Measurements from ENCODE around the gene MCL1. TPM values are rescaled to one million over a fixed set of nuclear protein-coding genes. Genes with fewer than 3 reads are reported as not detected.
"Not testable (repeated sequence)": the region's sequence is repeated elsewhere in the genome, so short reads cannot be mapped to it uniquely, and the experiment has no call there.

MCL1 gene
- total RNA-seq, 1 donor from 2014 or later, result 186 TPM

- not testable (repeated sequence) for DNase-seq (ENCODE audit: low read depth)
These were observed 5.8 kb downstream of the MCL1 start for GRCh38 chr1:150573648-150574071.

GRCh38 chr1:150572918-150573647, 6.3 kb downstream of the MCL1 start:
- DNase-seq (ENCODE audit: low read depth), result peak; percentile 19

GRCh38 chr1:150568594-150568966, 10.8 kb downstream of the MCL1 start:
- DNase-seq (ENCODE audit: low read depth), result no peak

- DNase-seq (ENCODE audit: low read depth), result peak; percentile 95
These were observed 11.5 kb downstream of the MCL1 start for GRCh38 chr1:150567717-150568593.

- no peak for DNase-seq (ENCODE audit: low read depth)
These were observed 12.1 kb downstream of the MCL1 start for GRCh38 chr1:150567341-150567716.

GRCh38 chr1:150566589-150567340, 12.6 kb downstream of the MCL1 start:
- no peak for DNase-seq (ENCODE audit: low read depth)

- not testable (repeated sequence) for DNase-seq (ENCODE audit: low read depth)
These were observed 14.0 kb downstream of the MCL1 start for GRCh38 chr1:150565240-150565991.

GRCh38 chr1:150564051-150564991, 15.1 kb downstream of the MCL1 start:
- peak; percentile 53 for DNase-seq (ENCODE audit: low read depth)

- peak; percentile 68 for DNase-seq (ENCODE audit: low read depth)
These were observed 15.9 kb downstream of the MCL1 start for GRCh38 chr1:150563340-150564038.

GRCh38 chr1:150562446-150563339, 16.7 kb downstream of the MCL1 start:
- peak; percentile 78 for DNase-seq (ENCODE audit: low read depth)

- peak; percentile 93 for DNase-seq (ENCODE audit: low read depth)
These were observed 17.4 kb downstream of the MCL1 start for GRCh38 chr1:150561974-150562445.

- peak; percentile 98 for DNase-seq (ENCODE audit: low read depth)
These were observed 18.0 kb downstream of the MCL1 start for GRCh38 chr1:150561254-150561973.

GRCh38 chr1:150560576-150561253, 18.7 kb downstream of the MCL1 start:
- peak; percentile 93 for DNase-seq (ENCODE audit: low read depth)

GRCh38 chr1:150560011-150560438, 19.4 kb downstream of the MCL1 start:
- DNase-seq (ENCODE audit: low read depth), result peak; percentile 79

GRCh38 chr1:150559656-150560010, 19.8 kb downstream of the MCL1 start:
- DNase-seq (ENCODE audit: low read depth), result no peak

- DNase-seq (ENCODE audit: low read depth), result no peak
These were observed 20.4 kb downstream of the MCL1 start for GRCh38 chr1:150558761-150559655.

All from myocyte (in vitro differentiated cells).